ENCODE results near the gene ADRM1. TPM values are rescaled to one million over a fixed set of nuclear protein-coding genes. Genes with fewer than 3 reads are reported as not detected.

ADRM1 gene
- total and polyA plus RNA-seq, 2 of the 4 experiments (the other 2 are of a cell fraction): 103 to 149 TPM

- no peak for TF ChIP-seq ELK1 (IDR thresholded peaks at IDR 0.05; ENCODE audit: borderline replicate concordance, low read depth, low read length)
Observed at GRCh38 chr20:62355878-62356588, 53.2 kb downstream of the ADRM1 start (continued).

GRCh38 chr20:62356589-62357186 lies 53.9 kb downstream of the ADRM1 start:
- BruUV-seq (replicated peaks): no TSS peak
- peak overlapping the region; percentile 62 for H2AK9ac ChIP-seq (replicated peaks; ENCODE audit: low read depth, low read length, poor library complexity)
- H2BK5ac ChIP-seq (ENCODE audit: low read depth, low read length, poor library complexity, severe bottlenecking): no peak overlapping the region
- no peak overlapping the region for H3K56ac ChIP-seq (ENCODE audit: extremely low read depth, insufficient read depth, low read length)
- no peaks in the 10 kb centered on the region for H3K9me1 ChIP-seq (ENCODE audit: insufficient read depth, low read length)
- H3K4me3 ChIP-seq (ENCODE audit: insufficient read depth, low read depth, low read length): no peak overlapping the region
- peak overlapping the region; percentile 62; the same call in 1 of the 2 replicates for H2BK120ac ChIP-seq (ENCODE audit: low read depth, low read length)
- H2BK20ac ChIP-seq (ENCODE audit: low read depth, low read length): peak overlapping the region; percentile 39
- peak; percentile 8 for ATAC-seq (ENCODE audit: low read depth)
- no peak for DNase-seq
- peak overlapping the region; percentile 42; the same call in 1 of the 2 replicates for H3K4me2 ChIP-seq (ENCODE audit: low read depth, low read length)
- no peak overlapping the region for H2BK15ac ChIP-seq (ENCODE audit: low read depth, low read length)
- in situ Hi-C loops (cut with MboI; ENCODE audit: low sequenced_read_pairs) (no loop called here), intact Hi-C loops (cut with micrococcal nuclease) (no loop called here), dilution Hi-C loops (cut with HindIII; ENCODE audit: low sequenced_read_pairs, unreplicated experiment) (no loop called here)
- peaks cover 28% of the 10 kb centered on the region for H3K4me1 ChIP-seq (ENCODE audit: control insufficient read depth, insufficient read depth, low read length)
- no peaks in the 10 kb centered on the region for H3K9me3 ChIP-seq (ENCODE audit: control insufficient read depth, insufficient read depth, low read length)
- H4K8ac ChIP-seq (ENCODE audit: low read depth in 2 of 2, low read length in 2 of 2): peak overlapping the region in 1 of 2 experiments; percentile 69; a peak in 1 of 4 replicates
- no peak overlapping the region; the same call in 1 of the 2 replicates for H3K18ac ChIP-seq (ENCODE audit: low read depth, low read length)
- no peak overlapping the region; the same call in 1 of the 2 replicates for H3K14ac ChIP-seq (replicated peaks; ENCODE audit: low read depth, low read length)
- peak overlapping the region; percentile 24; the same call in 1 of the 2 replicates for H3K27ac ChIP-seq (ENCODE audit: insufficient read depth, low read length)
- H3K27me3 ChIP-seq (ENCODE audit: control insufficient read depth, insufficient read depth, low read length): no peaks in the 10 kb centered on the region
- no peak for TF ChIP-seq FOS (IDR thresholded peaks at IDR 0.05; ENCODE audit: low read depth, low read length)
- TF ChIP-seq RCOR1 (IDR thresholded peaks at IDR 0.05; ENCODE audit: insufficient replicate concordance, low read length): no peak
- TF ChIP-seq NFE2L2 (IDR thresholded peaks at IDR 0.05; ENCODE audit: low read depth, low read length): no peak
- TF ChIP-seq SMC3 (IDR thresholded peaks at IDR 0.05; ENCODE audit: low read depth, low read length): no peak
- TF ChIP-seq RFX5 (IDR thresholded peaks at IDR 0.05; ENCODE audit: low read depth, low read length): no peak
- POLR2A ChIA-PET (ENCODE audit: unreplicated experiment): no interaction called here
- H3K79me1 ChIP-seq (ENCODE audit: low read depth in 1 of 2, low read length in 2 of 2): no peaks in the 10 kb centered on the region
- no peaks in the 10 kb centered on the region; the same call in 1 of the 2 replicates for H4K20me1 ChIP-seq (ENCODE audit: insufficient read depth, low read length)
- H2AFZ ChIP-seq (replicated peaks; ENCODE audit: low read length, poor library complexity): peak overlapping the region; percentile 19
- H3K9ac ChIP-seq (ENCODE audit: low read depth, low read length): no peak overlapping the region
- CTCF ChIA-PET: interaction anchor here (1.3 kb wide), 1 partner anchor 12 kb away, joined by 4 read pairs; no protein-coding TSS in a partner anchor
- H3K36me3 ChIP-seq (ENCODE audit: control insufficient read depth, insufficient read depth, low read length): peaks cover 3% of the 10 kb centered on the region; the same call in 1 of the 2 replicates
- peak overlapping the region; percentile 20; the same call in 1 of the 2 replicates for H4K91ac ChIP-seq (ENCODE audit: insufficient read depth, low read depth, low read length)
- H4K5ac ChIP-seq (ENCODE audit: low read depth, low read length): 0 out of 2 replicates have a peak overlapping the region, but pooled peaks have one; percentile 33
- H2AK5ac ChIP-seq (ENCODE audit: low read depth, low read length): peak overlapping the region; percentile 83; the same call in 1 of the 2 replicates
- no peak overlapping the region for H3K23ac ChIP-seq (ENCODE audit: low read depth, low read length)
- no CpG with 5 or more reads among the region's 17 CpGs for WGBS, 2 experiments (ENCODE audit: extremely low coverage in 2 of 2, insufficient read length in 1 of 2)
- peak overlapping the region; percentile 61; the same call in 1 of the 2 replicates for H3K4ac ChIP-seq (ENCODE audit: low read depth, low read length)
